ENCODE measurements around the gene PACS2. TPM values are rescaled to one million over a fixed set of nuclear protein-coding genes. Genes with fewer than 3 reads are reported as not detected.

The PACS2 gene
- total and polyA plus RNA-seq, 2 of the 8 experiments (the other 6 are each of a cell fraction or from before 2014, with no cell fraction given): 38.0 to 62.8 TPM

DNA sequence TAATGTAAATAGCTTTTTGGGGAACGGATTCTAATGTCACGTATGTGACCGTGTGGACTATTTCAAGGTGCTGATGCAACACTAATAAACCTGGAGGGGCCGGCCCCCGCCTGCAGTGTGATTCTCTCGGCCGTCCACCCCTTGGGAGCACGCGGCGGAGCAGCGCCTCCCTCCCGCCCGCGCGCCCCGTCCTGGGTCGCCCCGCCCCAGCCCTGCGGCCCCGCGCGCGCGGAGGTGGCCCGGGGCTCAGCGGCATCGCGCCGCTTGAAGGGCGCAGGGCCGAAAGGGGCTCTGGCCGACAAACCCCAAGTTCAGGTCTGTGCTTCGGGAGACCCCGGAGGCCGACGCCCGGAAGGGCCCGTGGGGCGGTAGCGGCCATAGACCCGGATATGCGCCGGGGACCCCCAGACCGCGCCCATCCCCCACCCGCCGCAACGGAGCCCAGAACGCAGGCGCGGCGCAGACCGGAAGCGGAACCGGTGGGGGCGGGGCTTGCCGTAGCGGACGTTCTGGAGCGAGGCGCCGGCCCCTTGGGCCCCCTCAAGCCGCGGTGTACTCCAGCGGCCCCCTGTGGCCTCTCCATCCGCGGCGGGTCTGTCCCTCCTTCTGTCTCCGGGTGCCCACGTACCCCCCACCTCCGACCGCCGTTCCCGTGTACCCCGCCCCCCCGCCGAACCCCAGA is 83.6 kb downstream of the PACS2 start, which contains the start of gene TEX22 (continued):
- no peak for TF ChIP-seq CHD7 (IDR thresholded peaks at IDR 0.05; ENCODE audit: insufficient replicate concordance, low read length)
- TF ChIP-seq ZNF274 (IDR thresholded peaks at IDR 0.05; ENCODE audit: borderline replicate concordance, extremely low read depth, low read length): no peak
- no peak for TF ChIP-seq RXRA (IDR thresholded peaks at IDR 0.05; ENCODE audit: insufficient read depth, low read depth, low read length)
- no peak for TF ChIP-seq ASH2L (IDR thresholded peaks at IDR 0.05; ENCODE audit: low read length)
- TF ChIP-seq BCL11A (IDR thresholded peaks at IDR 0.05; ENCODE audit: low read depth in 2 of 2, low read length in 2 of 2): no peak
- no peak; the same call in 1 of the 2 replicates for TF ChIP-seq EGR1 (IDR thresholded peaks at IDR 0.05; ENCODE audit: borderline replicate concordance, low read depth, low read length)
- TF ChIP-seq SAP30 (IDR thresholded peaks at IDR 0.05; ENCODE audit: insufficient read depth, insufficient replicate concordance, low read length): no peak
- peak; percentile 9 for TF ChIP-seq CTBP2 (IDR thresholded peaks at IDR 0.05; ENCODE audit: borderline replicate concordance, insufficient read depth, insufficient read length, low read length)
- no peak for TF ChIP-seq CBX5 (IDR thresholded peaks at IDR 0.05; ENCODE audit: low read depth, low read length)
- no peak for TF ChIP-seq TEAD4 (IDR thresholded peaks at IDR 0.05; ENCODE audit: low read depth, low read length)

Data from H1 (cell line).